Osteoblast (primary cell): ENCODE data around the gene RAB3C. TPM values are rescaled to one million over a fixed set of nuclear protein-coding genes. Genes with fewer than 3 reads are reported as not detected.

Experiments used
- DNase-seq: peaks from one replicate; pipeline ENCODE4 v3.0.0; 2011; ENCODE audit warnings: low spot score, mixed read lengths; ENCODE audit not compliant: insufficient read length; ENCODE audit errors: missing footprints
- H2AFZ ChIP-seq: 2 replicates; pipeline ENCODE4 v1.6.0; 2011; ENCODE audit warnings: mild to moderate bottlenecking, low read length
- H3K27ac ChIP-seq: 2 replicates; pipeline ENCODE4 v1.5.1; 2011; ENCODE audit warnings: mild to moderate bottlenecking, low read depth, low read length, moderate library complexity
- H3K27me3 ChIP-seq: 2 replicates; pipeline ENCODE4 v1.6.0; 2012; ENCODE audit warnings: mild to moderate bottlenecking, control low read depth, inconsistent platforms, low read length, moderate library complexity; ENCODE audit not compliant: insufficient read depth
- H3K36me3 ChIP-seq: 2 replicates; pipeline ENCODE4 v1.5.1; 2011; ENCODE audit warnings: mild to moderate bottlenecking, low read length, control low read depth, moderate library complexity; ENCODE audit not compliant: insufficient read depth
- H3K4me1 ChIP-seq: 2 replicates; pipeline ENCODE4 v1.5.1; 2011; ENCODE audit warnings: mild to moderate bottlenecking, low read length, control low read depth, moderate library complexity; ENCODE audit not compliant: insufficient read depth
- H3K4me2 ChIP-seq: 2 replicates; pipeline ENCODE4 v1.6.0; 2011; ENCODE audit warnings: mild to moderate bottlenecking, low read length; ENCODE audit not compliant: insufficient read depth
- H3K4me3 ChIP-seq: fragments of 200-600 bp; sonication (generic); 3 replicates; pipeline ENCODE4 v1.5.1; 2012; ENCODE audit warnings: mild to moderate bottlenecking, low read length, inconsistent platforms; ENCODE audit not compliant: insufficient read depth
- H3K79me2 ChIP-seq: 2 replicates; pipeline ENCODE4 v1.6.0; 2012; ENCODE audit warnings: mild to moderate bottlenecking, low read length, control low read depth, inconsistent platforms; ENCODE audit not compliant: insufficient read depth
- H3K9me3 ChIP-seq: 2 replicates; pipeline ENCODE4 v1.5.1; 2011; ENCODE audit warnings: low read depth, low read length, control low read depth
- H4K20me1 ChIP-seq: 2 replicates; pipeline ENCODE4 v1.6.0; 2012; ENCODE audit warnings: mild to moderate bottlenecking, low read length, control low read depth; ENCODE audit not compliant: insufficient read depth
- total RNA-seq: library from RNA; depleted of rRNA; stranded (reverse); fragments of >200 nt; gene quantifications from 2 replicates; pipeline ENCODE4 v1.2.3, GENCODE V29; 2012
- TF ChIP-seq, protein P1 (sequence below): IDR thresholded peaks from 2 replicates; pipeline ENCODE4 v1.5.1; 2011; ENCODE audit warnings: mild to moderate bottlenecking, low read depth, low read length, moderate library complexity; ENCODE audit errors: extremely low read depth

RAB3C gene
- total RNA-seq, 1 donor: not detected

DNA sequence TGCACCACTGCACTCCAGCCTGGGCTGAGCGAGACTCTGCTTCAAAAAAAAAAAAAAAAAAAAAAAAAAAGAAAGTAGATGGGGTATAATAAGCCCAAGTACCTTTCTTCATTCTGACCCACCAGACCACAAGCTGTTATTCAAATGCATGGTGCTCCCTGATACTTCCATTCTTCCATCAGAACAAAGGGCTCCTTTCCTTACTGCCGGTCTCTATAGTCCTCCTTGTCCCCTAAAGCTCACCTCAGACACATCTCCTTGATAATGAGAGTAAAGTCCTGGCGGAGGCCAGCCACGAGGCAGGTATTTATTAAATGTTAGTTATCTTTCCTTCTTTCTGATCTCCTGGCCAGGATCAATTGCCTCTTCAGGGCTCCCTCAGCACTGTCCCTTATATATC lies 162.5 kb downstream of the RAB3C start:
- DNase-seq: no peak
- Histone ChIP-seq H3K4me3 (no peak overlapping the region), H2AFZ (no peak overlapping the region), H3K4me1 (no peaks in the 10 kb centered on the region), H3K27ac (no peak overlapping the region), H3K9me3 (no peaks in the 10 kb centered on the region), H3K36me3 (no peaks in the 10 kb centered on the region), H4K20me1 (no peaks in the 10 kb centered on the region), H3K4me2 (no peak overlapping the region), H3K27me3 (no peaks in the 10 kb centered on the region), H3K79me2 (no peaks in the 10 kb centered on the region)
- TF ChIP-seq, protein P1, sequence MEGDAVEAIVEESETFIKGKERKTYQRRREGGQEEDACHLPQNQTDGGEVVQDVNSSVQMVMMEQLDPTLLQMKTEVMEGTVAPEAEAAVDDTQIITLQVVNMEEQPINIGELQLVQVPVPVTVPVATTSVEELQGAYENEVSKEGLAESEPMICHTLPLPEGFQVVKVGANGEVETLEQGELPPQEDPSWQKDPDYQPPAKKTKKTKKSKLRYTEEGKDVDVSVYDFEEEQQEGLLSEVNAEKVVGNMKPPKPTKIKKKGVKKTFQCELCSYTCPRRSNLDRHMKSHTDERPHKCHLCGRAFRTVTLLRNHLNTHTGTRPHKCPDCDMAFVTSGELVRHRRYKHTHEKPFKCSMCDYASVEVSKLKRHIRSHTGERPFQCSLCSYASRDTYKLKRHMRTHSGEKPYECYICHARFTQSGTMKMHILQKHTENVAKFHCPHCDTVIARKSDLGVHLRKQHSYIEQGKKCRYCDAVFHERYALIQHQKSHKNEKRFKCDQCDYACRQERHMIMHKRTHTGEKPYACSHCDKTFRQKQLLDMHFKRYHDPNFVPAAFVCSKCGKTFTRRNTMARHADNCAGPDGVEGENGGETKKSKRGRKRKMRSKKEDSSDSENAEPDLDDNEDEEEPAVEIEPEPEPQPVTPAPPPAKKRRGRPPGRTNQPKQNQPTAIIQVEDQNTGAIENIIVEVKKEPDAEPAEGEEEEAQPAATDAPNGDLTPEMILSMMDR: no peak

DNA sequence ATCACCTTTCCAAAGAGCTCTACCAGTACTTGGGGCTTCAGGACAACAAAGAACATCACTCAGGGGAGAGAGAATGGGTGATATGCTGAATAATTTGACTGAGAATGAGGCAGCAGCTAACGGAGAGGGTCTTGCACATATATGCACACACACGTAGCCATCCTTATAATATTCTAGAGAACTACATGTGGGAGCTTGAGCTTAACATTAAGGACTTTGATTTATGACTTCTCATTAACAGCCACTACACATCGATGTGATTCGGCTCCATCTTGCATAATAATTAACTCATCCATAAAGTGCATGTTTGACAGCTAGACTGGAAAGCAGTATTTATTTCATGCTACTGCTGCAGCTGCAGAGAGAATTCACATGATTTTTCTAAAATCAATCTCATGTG lies 163.4 kb downstream of the RAB3C start:
- TF ChIP-seq, protein P1: no peak
- no peak for DNase-seq

DNA sequence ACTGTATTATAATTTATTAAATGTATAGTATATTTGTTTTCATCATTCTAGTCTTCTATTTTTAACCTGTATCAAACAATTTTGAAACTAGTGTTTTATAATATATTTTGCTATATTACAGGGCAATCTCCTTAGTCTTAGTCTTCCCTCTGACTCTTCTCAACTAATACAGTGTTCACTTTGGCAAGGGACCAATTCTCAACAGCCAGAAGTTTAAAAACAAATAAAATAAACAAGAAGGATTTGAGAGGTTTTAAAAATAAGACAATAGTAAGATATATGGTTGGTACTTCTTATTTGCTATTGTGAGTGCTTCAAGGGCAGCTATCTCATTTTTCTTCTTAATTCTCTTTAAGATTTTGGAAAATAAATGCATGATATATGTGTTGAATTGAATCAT lies 167.2 kb downstream of the RAB3C start:
- H3K27me3 ChIP-seq: peaks cover 2% of the 10 kb centered on the region
- H3K36me3 ChIP-seq: no peaks in the 10 kb centered on the region
- no peaks in the 10 kb centered on the region for H3K4me1 ChIP-seq
- no peak overlapping the region for H3K4me2 ChIP-seq
- H4K20me1 ChIP-seq: no peaks in the 10 kb centered on the region
- no peak for DNase-seq
- H3K4me3 ChIP-seq: no peak overlapping the region
- no peak overlapping the region for H3K27ac ChIP-seq
- TF ChIP-seq, protein P1: no peak
- H2AFZ ChIP-seq: no peak overlapping the region
- H3K79me2 ChIP-seq: no peaks in the 10 kb centered on the region
- no peaks in the 10 kb centered on the region for H3K9me3 ChIP-seq

More for the DNA sequence above, 163.4 kb downstream of the RAB3C start:
- no peaks in the 10 kb centered on the region for H3K9me3 ChIP-seq
- no peaks in the 10 kb centered on the region for H3K36me3 ChIP-seq
- no peak overlapping the region for H3K4me3 ChIP-seq
- no peak overlapping the region for H3K4me2 ChIP-seq
- no peak overlapping the region for H2AFZ ChIP-seq
- H3K27me3 ChIP-seq: no peaks in the 10 kb centered on the region
- no peaks in the 10 kb centered on the region for H3K79me2 ChIP-seq
- H3K4me1 ChIP-seq: no peaks in the 10 kb centered on the region
- no peak overlapping the region for H3K27ac ChIP-seq
- H4K20me1 ChIP-seq: no peaks in the 10 kb centered on the region

DNA sequence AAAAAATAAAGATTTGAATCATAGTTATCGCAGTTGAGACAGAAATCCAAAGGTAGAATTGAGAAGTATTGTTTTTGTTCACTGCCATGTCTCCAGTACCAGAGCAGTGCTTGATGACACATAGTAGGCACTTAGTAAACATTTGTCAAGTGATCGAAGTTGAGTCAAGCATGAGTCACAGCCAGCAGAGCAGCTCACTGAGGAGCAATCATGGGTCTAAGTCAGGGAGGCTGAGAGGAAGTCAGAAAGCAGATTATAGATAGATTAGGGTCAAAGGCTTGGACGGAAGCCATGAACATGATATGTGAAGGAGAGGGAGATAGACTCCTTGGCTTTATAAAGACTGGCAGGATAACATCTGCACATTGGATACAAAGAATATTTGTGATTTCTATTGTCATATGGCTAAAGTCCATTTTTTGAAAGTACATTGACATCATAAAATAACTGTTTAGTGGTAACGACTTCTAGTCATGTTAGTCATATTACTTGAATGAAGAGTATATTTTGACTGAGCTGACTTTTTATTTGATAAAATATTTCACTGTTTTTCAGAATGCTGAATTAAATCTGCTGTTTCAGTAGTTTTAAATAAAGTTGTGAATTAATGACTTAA lies 168.5 kb downstream of the RAB3C start:
- DNase-seq: no peak
- TF ChIP-seq, protein P1: no peak

More for the DNA sequence above, 168.5 kb downstream of the RAB3C start:
- H3K4me2 ChIP-seq: no peak overlapping the region
- no peak overlapping the region for H2AFZ ChIP-seq
- no peaks in the 10 kb centered on the region for H3K4me1 ChIP-seq
- no peaks in the 10 kb centered on the region for H4K20me1 ChIP-seq
- no peaks in the 10 kb centered on the region for H3K9me3 ChIP-seq
- H3K27me3 ChIP-seq: peaks cover 2% of the 10 kb centered on the region
- no peaks in the 10 kb centered on the region for H3K79me2 ChIP-seq
- H3K4me3 ChIP-seq: no peak overlapping the region
- H3K36me3 ChIP-seq: no peaks in the 10 kb centered on the region
- H3K27ac ChIP-seq: no peak overlapping the region
